GM12864 (cell line): ENCODE results near the gene TRPM7.

Source experiments
- DNase-seq: peaks from one replicate; pipeline ENCODE4 v3.0.0-alpha.2; 2011; ENCODE audit warnings: low read depth
- H3K4me3 ChIP-seq: 2 replicates; pipeline ENCODE4 v1.5.1; 2011; ENCODE audit warnings: mild to moderate bottlenecking, low read depth, low read length, control low read depth
- CTCF ChIP-seq: IDR thresholded peaks from 2 replicates; pipeline ENCODE4 v1.5.1; 2011; ENCODE audit warnings: low read depth, mild to moderate bottlenecking, moderate library complexity, low read length, control low read depth, inconsistent platforms; ENCODE audit errors: missing control alignments

TRPM7 gene, protein sequence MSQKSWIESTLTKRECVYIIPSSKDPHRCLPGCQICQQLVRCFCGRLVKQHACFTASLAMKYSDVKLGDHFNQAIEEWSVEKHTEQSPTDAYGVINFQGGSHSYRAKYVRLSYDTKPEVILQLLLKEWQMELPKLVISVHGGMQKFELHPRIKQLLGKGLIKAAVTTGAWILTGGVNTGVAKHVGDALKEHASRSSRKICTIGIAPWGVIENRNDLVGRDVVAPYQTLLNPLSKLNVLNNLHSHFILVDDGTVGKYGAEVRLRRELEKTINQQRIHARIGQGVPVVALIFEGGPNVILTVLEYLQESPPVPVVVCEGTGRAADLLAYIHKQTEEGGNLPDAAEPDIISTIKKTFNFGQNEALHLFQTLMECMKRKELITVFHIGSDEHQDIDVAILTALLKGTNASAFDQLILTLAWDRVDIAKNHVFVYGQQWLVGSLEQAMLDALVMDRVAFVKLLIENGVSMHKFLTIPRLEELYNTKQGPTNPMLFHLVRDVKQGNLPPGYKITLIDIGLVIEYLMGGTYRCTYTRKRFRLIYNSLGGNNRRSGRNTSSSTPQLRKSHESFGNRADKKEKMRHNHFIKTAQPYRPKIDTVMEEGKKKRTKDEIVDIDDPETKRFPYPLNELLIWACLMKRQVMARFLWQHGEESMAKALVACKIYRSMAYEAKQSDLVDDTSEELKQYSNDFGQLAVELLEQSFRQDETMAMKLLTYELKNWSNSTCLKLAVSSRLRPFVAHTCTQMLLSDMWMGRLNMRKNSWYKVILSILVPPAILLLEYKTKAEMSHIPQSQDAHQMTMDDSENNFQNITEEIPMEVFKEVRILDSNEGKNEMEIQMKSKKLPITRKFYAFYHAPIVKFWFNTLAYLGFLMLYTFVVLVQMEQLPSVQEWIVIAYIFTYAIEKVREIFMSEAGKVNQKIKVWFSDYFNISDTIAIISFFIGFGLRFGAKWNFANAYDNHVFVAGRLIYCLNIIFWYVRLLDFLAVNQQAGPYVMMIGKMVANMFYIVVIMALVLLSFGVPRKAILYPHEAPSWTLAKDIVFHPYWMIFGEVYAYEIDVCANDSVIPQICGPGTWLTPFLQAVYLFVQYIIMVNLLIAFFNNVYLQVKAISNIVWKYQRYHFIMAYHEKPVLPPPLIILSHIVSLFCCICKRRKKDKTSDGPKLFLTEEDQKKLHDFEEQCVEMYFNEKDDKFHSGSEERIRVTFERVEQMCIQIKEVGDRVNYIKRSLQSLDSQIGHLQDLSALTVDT (N-terminal part only)

GRCh38 chr15:50686469-50687301 is at the start of gene TRPM7:
Gene TRPM7 (minus strand): TSS chr15:50686797. CDS start chr15:50686533, 264 bp downstream.
- TF ChIP-seq CTCF: no peak
- peak; percentile 62 for DNase-seq
- peak within 1 kb of the TSS; percentile 72 for H3K4me3 ChIP-seq

DNA sequence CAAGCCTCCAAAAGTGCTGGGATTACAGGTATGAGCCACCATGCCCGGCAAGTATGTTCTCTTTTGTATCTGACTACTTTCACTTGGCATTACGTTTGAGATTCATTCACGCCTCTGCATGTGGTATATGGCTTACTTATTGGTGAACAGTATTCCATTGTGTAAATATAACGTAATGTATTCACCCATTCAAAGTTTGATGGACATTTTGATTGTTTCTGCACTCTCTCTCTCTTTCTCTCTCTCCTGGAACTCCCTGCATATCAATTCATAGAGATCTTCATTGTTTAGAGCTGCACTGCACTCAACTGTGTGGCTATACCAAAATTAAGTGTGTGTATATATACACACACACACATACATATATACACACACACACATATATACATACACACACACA is 48.6 kb upstream of the TRPM7 start:
- no peak overlapping the region for H3K4me3 ChIP-seq
- DNase-seq: no peak
- no peak for TF ChIP-seq CTCF

DNA sequence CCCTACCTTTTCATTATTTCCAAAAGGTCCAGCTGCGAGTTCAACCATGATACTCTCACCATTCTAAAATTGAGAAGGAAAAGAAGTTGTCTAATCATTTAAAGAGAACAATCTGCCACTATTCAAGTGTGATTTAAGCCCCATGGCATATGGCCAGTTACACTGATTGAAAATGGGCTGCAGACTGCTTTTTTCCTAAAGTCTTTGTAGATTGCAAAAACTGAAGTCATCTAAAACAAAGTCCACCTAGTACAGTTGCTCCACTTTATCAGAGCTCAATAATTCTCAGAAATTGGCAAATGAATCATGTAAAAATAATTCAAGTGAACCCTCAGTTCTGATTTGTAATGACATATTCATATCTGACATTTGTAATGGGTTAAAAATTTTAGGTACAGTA is 39.7 kb upstream of the TRPM7 start:
- TF ChIP-seq CTCF: no peak
- H3K4me3 ChIP-seq: no peak overlapping the region
- DNase-seq: no peak

GRCh38 chr15:50718700-50719125 is 32.1 kb upstream of the TRPM7 start:
- no peak overlapping the region for H3K4me3 ChIP-seq
- no peak for TF ChIP-seq CTCF
- DNase-seq: no peak

- no peak for TF ChIP-seq CTCF
- no peak for DNase-seq
- no peak overlapping the region for H3K4me3 ChIP-seq
These were observed 25.4 kb upstream of the TRPM7 start for GRCh38 chr15:50712018-50712417.

DNA sequence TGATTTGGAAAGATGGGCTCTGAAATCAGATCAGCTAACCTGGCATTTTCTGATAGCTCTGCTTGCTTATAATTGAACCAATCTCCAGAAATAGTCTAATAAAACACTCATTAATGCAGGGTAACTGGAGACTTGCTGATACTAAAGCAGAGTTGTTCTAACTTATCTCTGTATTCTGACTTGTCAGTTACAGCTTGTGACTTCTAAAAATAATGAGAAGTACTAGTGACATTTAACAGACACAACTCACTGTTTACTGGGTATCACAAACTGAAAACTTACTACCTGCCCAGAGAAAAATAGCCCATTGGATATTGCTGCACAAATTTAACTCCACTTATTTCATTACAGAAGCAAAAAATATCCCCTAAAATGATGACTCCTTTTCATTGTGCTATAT is 24.0 kb upstream of the TRPM7 start:
- H3K4me3 ChIP-seq: no peak overlapping the region
- TF ChIP-seq CTCF: no peak
- DNase-seq: no peak
